GM21423 (cell line): Measurements from ENCODE around the gene TBC1D10A.

Source experiments
- ATAC-seq: cut with Tn5 transposase; IDR thresholded peaks from one replicate; pipeline ENCODE4 v1.9.1; 2021; ENCODE audit warnings: mild to moderate bottlenecking, moderate library complexity; ENCODE audit not compliant: unreplicated experiment

Gene TBC1D10A

GRCh38 chr22:30287648-30288418 lies 38.9 kb downstream of the TBC1D10A start:
- ATAC-seq = no peak

GRCh38 chr22:30286813-30287647 lies 39.7 kb downstream of the TBC1D10A start:
- no peak for ATAC-seq

- ATAC-seq = no peak
Measured at GRCh38 chr22:30286331-30286730, 40.4 kb downstream of the TBC1D10A start.

GRCh38 chr22:30285846-30286200 lies 40.9 kb downstream of the TBC1D10A start:
- ATAC-seq = no peak

GRCh38 chr22:30285176-30285845 lies 41.4 kb downstream of the TBC1D10A start:
- no peak for ATAC-seq

- no peak for ATAC-seq
Measured at GRCh38 chr22:30284666-30285065, 42.1 kb downstream of the TBC1D10A start.

GRCh38 chr22:30284172-30284571 lies 42.6 kb downstream of the TBC1D10A start:
- ATAC-seq = no peak

GRCh38 chr22:30283342-30283741 lies 43.4 kb downstream of the TBC1D10A start:
- ATAC-seq = no peak

GRCh38 chr22:30282616-30283046 lies 44.1 kb downstream of the TBC1D10A start:
- no peak for ATAC-seq

GRCh38 chr22:30280505-30280904 lies 46.2 kb downstream of the TBC1D10A start:
- no peak for ATAC-seq

- ATAC-seq = no peak
Measured at GRCh38 chr22:30279932-30280331, 46.8 kb downstream of the TBC1D10A start.

GRCh38 chr22:30279046-30279788 lies 47.5 kb downstream of the TBC1D10A start:
- no peak for ATAC-seq

GRCh38 chr22:30277547-30278344 lies 49.0 kb downstream of the TBC1D10A start:
- no peak for ATAC-seq

GRCh38 chr22:30276039-30276438 lies 50.7 kb downstream of the TBC1D10A start:
- no peak for ATAC-seq

- ATAC-seq = no peak
Measured at GRCh38 chr22:30275625-30276024, 51.1 kb downstream of the TBC1D10A start.

- no peak for ATAC-seq
Measured at GRCh38 chr22:30274437-30274812, 52.3 kb downstream of the TBC1D10A start.

GRCh38 chr22:30273711-30274436 lies 52.9 kb downstream of the TBC1D10A start:
- no peak for ATAC-seq

GRCh38 chr22:30272781-30273601 lies 53.8 kb downstream of the TBC1D10A start:
- ATAC-seq = no peak

- ATAC-seq = no peak
Measured at GRCh38 chr22:30270832-30271231, 55.9 kb downstream of the TBC1D10A start.
